Nephron (organoid): ENCODE measurements around the gene TRAFD1.

Experiments used
- H3K27ac Mint-ChIP-seq, 3 experiments: 2 replicates each; pipeline ENCODE4 v1.8.0; 2020; ENCODE audit warnings: mixed read lengths in 3 of 3, mild to moderate bottlenecking in 2 of 3, moderate library complexity in 1 of 3
- H3K27me3 Mint-ChIP-seq: 2 replicates; pipeline ENCODE4 v1.8.0; 2021; ENCODE audit warnings: low read depth, mild to moderate bottlenecking, moderate library complexity, mixed read lengths
- H3K36me3 Mint-ChIP-seq: 2 replicates; pipeline ENCODE4 v1.8.0; 2020; ENCODE audit warnings: low read depth, mixed read lengths
- H3K4me1 Mint-ChIP-seq: 2 replicates; pipeline ENCODE4 v1.8.0; 2020; ENCODE audit warnings: mixed read lengths
- H3K4me3 Mint-ChIP-seq, 3 experiments: 2 replicates each; pipeline ENCODE4 v1.8.0; 2020; ENCODE audit warnings: mild to moderate bottlenecking in 3 of 3, mixed read lengths in 3 of 3, moderate library complexity in 2 of 3
- H3K9me3 Mint-ChIP-seq: 2 replicates; pipeline ENCODE4 v1.8.0; 2020; ENCODE audit warnings: mixed read lengths
- CTCF ChIP-seq, 3 experiments: fragments of 200-600 bp; sonication (generic); IDR thresholded peaks; one replicate each; pipeline ENCODE4 v1.5.0; 2021; ENCODE audit warnings: antibody characterized with exemption in 3 of 3; ENCODE audit not compliant: unreplicated experiment in 3 of 3

The TRAFD1 gene

GRCh38 chr12:112191201-112191600, 65.8 kb downstream of the TRAFD1 start:
- Mint-ChIP-seq H3K9me3 (no peaks in the 10 kb centered on the region), H3K4me1 (no peaks in the 10 kb centered on the region), H3K27ac (no peak overlapping the region), H3K27me3 (no peaks in the 10 kb centered on the region), H3K4me3 (no peak overlapping the region), H3K36me3 (peaks cover 52% of the 10 kb centered on the region)
- TF ChIP-seq CTCF (IDR thresholded peaks at IDR 0.05; ENCODE audit: unreplicated experiment in 3 of 3), result no peak

GRCh38 chr12:112191840-112192321, 66.5 kb downstream of the TRAFD1 start:
- Mint-ChIP-seq H3K4me3 (no peak overlapping the region), H3K9me3 (no peaks in the 10 kb centered on the region), H3K27me3 (no peaks in the 10 kb centered on the region), H3K27ac (no peak overlapping the region), H3K4me1 (no peaks in the 10 kb centered on the region), H3K36me3 (peaks cover 52% of the 10 kb centered on the region)
- no peak for TF ChIP-seq CTCF (IDR thresholded peaks at IDR 0.05; ENCODE audit: unreplicated experiment in 3 of 3)

- Mint-ChIP-seq H3K36me3 (peaks cover 55% of the 10 kb centered on the region), H3K27ac (no peak overlapping the region), H3K4me3 (no peak overlapping the region), H3K27me3 (no peaks in the 10 kb centered on the region), H3K9me3 (no peaks in the 10 kb centered on the region), H3K4me1 (no peaks in the 10 kb centered on the region)
- TF ChIP-seq CTCF (IDR thresholded peaks at IDR 0.05; ENCODE audit: unreplicated experiment in 3 of 3), result no peak
These were observed 67.1 kb downstream of the TRAFD1 start for GRCh38 chr12:112192475-112192874.

GRCh38 chr12:112194601-112195247, 69.4 kb downstream of the TRAFD1 start:
- Mint-ChIP-seq H3K4me1 (no peaks in the 10 kb centered on the region), H3K9me3 (no peaks in the 10 kb centered on the region), H3K27me3 (no peaks in the 10 kb centered on the region), H3K36me3 (peaks cover 63% of the 10 kb centered on the region), H3K27ac (no peak overlapping the region), H3K4me3 (no peak overlapping the region)
- no peak for TF ChIP-seq CTCF (IDR thresholded peaks at IDR 0.05; ENCODE audit: unreplicated experiment in 3 of 3)

GRCh38 chr12:112196196-112196875, 71.0 kb downstream of the TRAFD1 start:
- Mint-ChIP-seq H3K4me3 (no peak overlapping the region), H3K4me1 (no peaks in the 10 kb centered on the region), H3K27me3 (no peaks in the 10 kb centered on the region), H3K9me3 (no peaks in the 10 kb centered on the region), H3K27ac (no peak overlapping the region), H3K36me3 (peaks cover 54% of the 10 kb centered on the region)
- TF ChIP-seq CTCF (IDR thresholded peaks at IDR 0.05; ENCODE audit: unreplicated experiment in 3 of 3), result no peak
